DOHH2 (cell line): ENCODE results near the gene SMCHD1.
"Not testable (repeated sequence)": the region's sequence is repeated elsewhere in the genome, so short reads cannot be mapped to it uniquely, and the experiment has no call there.

Experiments used
- H3F3A ChIP-seq: fragments of 200-600 bp; sonication (generic), shearing (Covaris generic); 2 replicates; pipeline ENCODE4 v1.6.0; 2016; ENCODE audit warnings: antibody characterized with exemption, mild to moderate bottlenecking; ENCODE audit not compliant: control insufficient read depth, insufficient read depth
- H3K27ac ChIP-seq: fragments of 200-600 bp; sonication (generic); 2 replicates; pipeline ENCODE4 v1.5.1; 2014; ENCODE audit warnings: low read depth, mild to moderate bottlenecking, low read length, moderate library complexity
- H3K27me3 ChIP-seq: fragments of 200-600 bp; sonication (generic); 2 replicates; pipeline ENCODE4 v1.6.1; 2014; ENCODE audit warnings: mild to moderate bottlenecking, low read length, mixed read lengths; ENCODE audit not compliant: control insufficient read depth
- H3K36me3 ChIP-seq: fragments of 200-600 bp; sonication (generic); 2 replicates; pipeline ENCODE4 v1.6.1; 2014; ENCODE audit warnings: mild to moderate bottlenecking, low read length, moderate library complexity, mixed read lengths; ENCODE audit not compliant: control insufficient read depth
- H3K4me1 ChIP-seq: fragments of 200-600 bp; sonication (generic); 2 replicates; pipeline ENCODE4 v1.6.1; 2014; ENCODE audit warnings: mild to moderate bottlenecking, low read length, mixed read lengths; ENCODE audit not compliant: control insufficient read depth
- H3K4me2 ChIP-seq: fragments of 200-600 bp; sonication (generic); 2 replicates; pipeline ENCODE4 v1.6.0; 2014; ENCODE audit warnings: mild to moderate bottlenecking, low read length, moderate library complexity
- H3K4me3 ChIP-seq: fragments of 200-600 bp; sonication (generic); 2 replicates; pipeline ENCODE4 v1.5.1; 2014; ENCODE audit warnings: mild to moderate bottlenecking, low read length, mixed read lengths
- H3K79me2 ChIP-seq: fragments of 200-600 bp; sonication (generic); 2 replicates; pipeline ENCODE4 v1.6.1; 2014; ENCODE audit warnings: mild to moderate bottlenecking, low read length, mixed read lengths; ENCODE audit not compliant: control insufficient read depth
- H3K9me2 ChIP-seq: fragments of 200-600 bp; sonication (generic); replicated peaks from 2 replicates; pipeline ENCODE4 v1.6.1; 2014; ENCODE audit warnings: mild to moderate bottlenecking, low read length, mixed read lengths; ENCODE audit not compliant: control insufficient read depth
- H3K9me3 ChIP-seq: fragments of 200-600 bp; sonication (generic); 2 replicates; pipeline ENCODE4 v1.6.1; 2014; ENCODE audit warnings: antibody characterized with exemption, low read length, mixed read lengths; ENCODE audit not compliant: control insufficient read depth, insufficient read depth
- H4K20me1 ChIP-seq: fragments of 200-600 bp; sonication (generic); 2 replicates; pipeline ENCODE4 v1.6.0; 2014; ENCODE audit warnings: low read depth, mild to moderate bottlenecking, antibody characterized with exemption, low read length, moderate library complexity; ENCODE audit not compliant: control insufficient read depth, insufficient read depth
- CTCF ChIP-seq: fragments of 200-600 bp; sonication (generic); IDR thresholded peaks from one replicate; pipeline ENCODE4 v1.5.1; 2014; ENCODE audit warnings: antibody characterized with exemption, mild to moderate bottlenecking, low read depth, low read length; ENCODE audit not compliant: poor library complexity, severe bottlenecking
- EZH2phosphoT487 ChIP-seq: fragments of 200-600 bp; sonication (generic); IDR thresholded peaks from 2 replicates; pipeline ENCODE4 v1.6.1; 2017; ENCODE audit warnings: borderline replicate concordance, mild to moderate bottlenecking, antibody characterized with exemption, low read length, moderate library complexity, mixed read lengths

Gene SMCHD1

GRCh38 chr18:2824865-2825264 is 169.3 kb downstream of the SMCHD1 start:
- TF ChIP-seq CTCF = no peak
- no peak for TF ChIP-seq EZH2phosphoT487
- no peak overlapping the region for H3K4me3 ChIP-seq
- no peak overlapping the region for H3K4me2 ChIP-seq
- H3K27ac ChIP-seq = no peak overlapping the region
- H4K20me1 ChIP-seq = no peaks in the 10 kb centered on the region
- no peaks in the 10 kb centered on the region for H3F3A ChIP-seq
- no peaks in the 10 kb centered on the region for H3K36me3 ChIP-seq
- peaks cover 5% of the 10 kb centered on the region; the same call in 1 of the 2 replicates for H3K27me3 ChIP-seq
- no peaks in the 10 kb centered on the region for H3K9me3 ChIP-seq
- H3K4me1 ChIP-seq = no peaks in the 10 kb centered on the region
- no peaks in the 10 kb centered on the region for H3K79me2 ChIP-seq
- no peaks in the 10 kb centered on the region for H3K9me2 ChIP-seq

- H3K4me2 ChIP-seq = no peak overlapping the region
- H3K9me2 ChIP-seq = no peaks in the 10 kb centered on the region
- H3F3A ChIP-seq = no peaks in the 10 kb centered on the region
- no peak overlapping the region for H3K4me3 ChIP-seq
- no peaks in the 10 kb centered on the region for H3K79me2 ChIP-seq
- H4K20me1 ChIP-seq = no peaks in the 10 kb centered on the region
- no peak overlapping the region for H3K27ac ChIP-seq
- no peaks in the 10 kb centered on the region for H3K36me3 ChIP-seq
- TF ChIP-seq CTCF (no peak), EZH2phosphoT487 (no peak)
- H3K9me3 ChIP-seq = no peaks in the 10 kb centered on the region
- H3K27me3 ChIP-seq = peaks cover 5% of the 10 kb centered on the region; the same call in 1 of the 2 replicates
- H3K4me1 ChIP-seq = no peaks in the 10 kb centered on the region
Observed at GRCh38 chr18:2825613-2826175, 170.2 kb downstream of the SMCHD1 start.

- Histone ChIP-seq H3K4me1 (no peaks in the 10 kb centered on the region), H3K36me3 (no peaks in the 10 kb centered on the region), H3K27me3 (peaks cover 5% of the 10 kb centered on the region; the same call in 1 of the 2 replicates), H3K9me2 (no peaks in the 10 kb centered on the region), H3K27ac (no peak overlapping the region), H3K4me3 (no peak overlapping the region), H3F3A (no peaks in the 10 kb centered on the region), H4K20me1 (no peaks in the 10 kb centered on the region), H3K79me2 (no peaks in the 10 kb centered on the region), H3K4me2 (no peak overlapping the region), H3K9me3 (no peaks in the 10 kb centered on the region)
- TF ChIP-seq CTCF = no peak
- TF ChIP-seq EZH2phosphoT487 = no peak
Observed at GRCh38 chr18:2826581-2826980, 171.1 kb downstream of the SMCHD1 start.

- Histone ChIP-seq H3K4me1 (no peaks in the 10 kb centered on the region), H3K27ac (no peak overlapping the region), H3K36me3 (no peaks in the 10 kb centered on the region), H3K79me2 (no peaks in the 10 kb centered on the region), H3K27me3 (peaks cover 8% of the 10 kb centered on the region; the same call in 1 of the 2 replicates), H3K4me3 (no peak overlapping the region), H3K9me3 (no peaks in the 10 kb centered on the region), H3K9me2 (no peaks in the 10 kb centered on the region), H3K4me2 (no peak overlapping the region), H3F3A (no peaks in the 10 kb centered on the region), H4K20me1 (no peaks in the 10 kb centered on the region)
- TF ChIP-seq CTCF = no peak
Observed at GRCh38 chr18:2827061-2827460, 171.5 kb downstream of the SMCHD1 start.

- not testable (repeated sequence) for H3K4me1 ChIP-seq, H3K9me3 ChIP-seq, H3K9me2 ChIP-seq, H3K27me3 ChIP-seq, H3K4me2 ChIP-seq, H3F3A ChIP-seq, H4K20me1 ChIP-seq, H3K79me2 ChIP-seq, H3K27ac ChIP-seq, H3K4me3 ChIP-seq, H3K36me3 ChIP-seq
Observed at GRCh38 chr18:2836118-2836517, 180.6 kb downstream of the SMCHD1 start.
